ENCODE results near the gene NPTX1. TPM values are rescaled to one million over a fixed set of nuclear protein-coding genes. Genes with fewer than 3 reads are reported as not detected.

NPTX1 gene
- total RNA-seq, 1 donor from 2014 or later: not detected

DNA sequence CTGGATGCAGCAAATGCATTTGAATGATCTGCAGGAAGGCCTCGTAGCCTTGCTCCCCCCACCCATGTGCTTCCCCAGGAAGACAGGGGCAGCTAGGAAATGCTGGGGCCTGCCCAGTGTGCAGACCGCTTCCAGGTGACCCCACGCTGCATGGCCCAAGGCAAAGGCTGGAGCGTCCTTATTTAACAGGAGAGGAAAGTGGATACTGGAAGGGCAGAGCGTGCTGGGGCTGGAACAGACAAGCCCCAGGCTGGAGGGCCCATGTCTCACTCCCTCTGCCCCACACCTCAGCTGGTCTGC is 26.1 kb upstream of the NPTX1 start:
- H3K27me3 Mint-ChIP-seq: peaks cover 35% of the 10 kb centered on the region
- no peaks in the 10 kb centered on the region for H3K9me3 Mint-ChIP-seq (ENCODE audit: low read depth)
- TF ChIP-seq, protein P1, sequence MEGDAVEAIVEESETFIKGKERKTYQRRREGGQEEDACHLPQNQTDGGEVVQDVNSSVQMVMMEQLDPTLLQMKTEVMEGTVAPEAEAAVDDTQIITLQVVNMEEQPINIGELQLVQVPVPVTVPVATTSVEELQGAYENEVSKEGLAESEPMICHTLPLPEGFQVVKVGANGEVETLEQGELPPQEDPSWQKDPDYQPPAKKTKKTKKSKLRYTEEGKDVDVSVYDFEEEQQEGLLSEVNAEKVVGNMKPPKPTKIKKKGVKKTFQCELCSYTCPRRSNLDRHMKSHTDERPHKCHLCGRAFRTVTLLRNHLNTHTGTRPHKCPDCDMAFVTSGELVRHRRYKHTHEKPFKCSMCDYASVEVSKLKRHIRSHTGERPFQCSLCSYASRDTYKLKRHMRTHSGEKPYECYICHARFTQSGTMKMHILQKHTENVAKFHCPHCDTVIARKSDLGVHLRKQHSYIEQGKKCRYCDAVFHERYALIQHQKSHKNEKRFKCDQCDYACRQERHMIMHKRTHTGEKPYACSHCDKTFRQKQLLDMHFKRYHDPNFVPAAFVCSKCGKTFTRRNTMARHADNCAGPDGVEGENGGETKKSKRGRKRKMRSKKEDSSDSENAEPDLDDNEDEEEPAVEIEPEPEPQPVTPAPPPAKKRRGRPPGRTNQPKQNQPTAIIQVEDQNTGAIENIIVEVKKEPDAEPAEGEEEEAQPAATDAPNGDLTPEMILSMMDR (IDR thresholded peaks at IDR 0.05; ENCODE audit: unreplicated experiment): no peak
- no peaks in the 10 kb centered on the region for H3K36me3 Mint-ChIP-seq (ENCODE audit: insufficient read depth)
- DNase-seq (ENCODE audit: low spot score, unreplicated experiment): no peak
- H3K27ac Mint-ChIP-seq: no peak overlapping the region
- H3K4me1 Mint-ChIP-seq (ENCODE audit: low read depth): no peaks in the 10 kb centered on the region
- H3K4me3 Mint-ChIP-seq (ENCODE audit: low read depth): no peak overlapping the region

DNA sequence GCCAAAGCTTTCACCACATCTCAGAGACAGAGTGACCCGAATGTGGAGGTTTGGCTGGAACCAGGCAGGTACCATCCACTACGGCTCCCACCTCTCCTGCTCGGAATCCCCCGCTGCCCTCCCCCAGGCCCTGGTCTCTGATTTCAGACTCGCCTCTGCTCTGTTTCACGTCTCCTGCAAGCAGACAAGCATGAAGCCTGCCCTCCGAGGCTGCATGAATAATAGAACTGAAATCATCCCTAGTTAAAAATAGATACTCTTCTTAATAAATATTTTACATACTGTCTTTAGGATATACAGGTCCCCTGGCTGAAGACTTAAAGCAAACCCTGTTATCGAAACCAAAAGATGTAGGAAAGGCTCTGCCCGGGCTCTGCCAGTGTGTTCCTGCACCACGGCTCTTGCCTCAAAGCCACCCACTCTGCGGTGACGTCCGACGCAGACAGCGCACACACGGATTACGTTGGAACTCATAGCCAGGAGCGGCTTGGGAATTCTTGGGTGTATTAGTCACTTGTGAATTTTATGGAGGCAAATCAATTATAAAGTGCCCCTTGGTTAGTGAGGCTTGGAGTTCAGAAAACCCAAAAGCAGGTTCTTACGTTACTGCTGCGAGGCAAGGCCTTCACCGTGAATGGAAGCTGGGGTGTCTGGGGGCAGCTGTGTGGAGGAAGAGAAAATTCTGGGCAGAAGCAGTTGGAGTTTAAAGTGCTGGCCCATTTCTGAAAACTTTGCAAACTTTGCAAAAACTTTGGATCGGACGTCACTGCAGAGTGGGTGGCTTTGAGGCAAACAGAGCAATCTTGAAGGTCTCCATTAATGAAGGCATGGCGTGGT is 25.6 kb upstream of the NPTX1 start:
- no peak for DNase-seq (ENCODE audit: low spot score, unreplicated experiment)
- no peak overlapping the region for H3K27ac Mint-ChIP-seq
- no peaks in the 10 kb centered on the region for H3K36me3 Mint-ChIP-seq (ENCODE audit: insufficient read depth)
- TF ChIP-seq, protein P1 (IDR thresholded peaks at IDR 0.05; ENCODE audit: unreplicated experiment): no peak
- no peak overlapping the region for H3K4me3 Mint-ChIP-seq (ENCODE audit: low read depth)
- no peaks in the 10 kb centered on the region for H3K9me3 Mint-ChIP-seq (ENCODE audit: low read depth)
- no peaks in the 10 kb centered on the region for H3K4me1 Mint-ChIP-seq (ENCODE audit: low read depth)
- peaks cover 39% of the 10 kb centered on the region for H3K27me3 Mint-ChIP-seq

DNA sequence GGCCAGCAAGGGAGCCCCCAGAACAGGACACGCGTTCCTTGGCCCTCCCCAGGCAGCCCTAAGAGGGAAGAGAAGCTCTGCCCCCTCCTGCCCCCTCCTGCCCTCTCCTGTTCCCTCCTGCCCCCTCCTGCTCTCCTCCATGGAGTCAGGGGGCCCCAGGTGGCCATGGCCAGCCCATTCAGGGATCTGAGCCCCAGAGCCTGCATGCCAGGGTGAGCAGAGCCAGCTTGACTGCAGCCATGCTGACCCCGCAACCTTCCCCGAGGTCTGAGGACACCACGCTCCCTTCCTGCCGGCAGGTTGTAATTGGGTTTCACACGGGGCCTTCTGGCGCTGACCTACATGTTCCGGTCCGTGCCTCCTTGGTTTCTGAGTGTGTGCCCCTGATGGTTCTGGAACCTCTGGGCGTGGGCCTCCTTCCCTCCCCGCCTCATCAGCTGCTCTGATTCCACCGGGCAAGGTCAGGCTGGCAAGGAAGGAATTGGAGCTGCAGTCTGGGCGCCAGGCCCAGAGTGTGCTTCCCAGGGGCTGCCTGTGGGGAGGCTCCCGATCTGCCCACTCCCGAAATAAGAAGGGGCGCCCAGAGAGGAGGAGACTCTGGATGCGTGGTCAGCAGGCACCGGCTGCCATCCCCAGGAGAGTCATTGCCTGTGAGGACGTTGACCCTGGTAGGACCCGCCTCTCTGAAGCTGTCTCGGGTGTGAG is 23.7 kb upstream of the NPTX1 start:
- H3K36me3 Mint-ChIP-seq (ENCODE audit: insufficient read depth): no peaks in the 10 kb centered on the region
- peaks cover 41% of the 10 kb centered on the region for H3K27me3 Mint-ChIP-seq
- no peaks in the 10 kb centered on the region for H3K4me1 Mint-ChIP-seq (ENCODE audit: low read depth)
- H3K27ac Mint-ChIP-seq: no peak overlapping the region
- no peak for DNase-seq (ENCODE audit: low spot score, unreplicated experiment)
- TF ChIP-seq, protein P1 (IDR thresholded peaks at IDR 0.05; ENCODE audit: unreplicated experiment): no peak
- no peak overlapping the region for H3K4me3 Mint-ChIP-seq (ENCODE audit: low read depth)
- no peaks in the 10 kb centered on the region for H3K9me3 Mint-ChIP-seq (ENCODE audit: low read depth)

DNA sequence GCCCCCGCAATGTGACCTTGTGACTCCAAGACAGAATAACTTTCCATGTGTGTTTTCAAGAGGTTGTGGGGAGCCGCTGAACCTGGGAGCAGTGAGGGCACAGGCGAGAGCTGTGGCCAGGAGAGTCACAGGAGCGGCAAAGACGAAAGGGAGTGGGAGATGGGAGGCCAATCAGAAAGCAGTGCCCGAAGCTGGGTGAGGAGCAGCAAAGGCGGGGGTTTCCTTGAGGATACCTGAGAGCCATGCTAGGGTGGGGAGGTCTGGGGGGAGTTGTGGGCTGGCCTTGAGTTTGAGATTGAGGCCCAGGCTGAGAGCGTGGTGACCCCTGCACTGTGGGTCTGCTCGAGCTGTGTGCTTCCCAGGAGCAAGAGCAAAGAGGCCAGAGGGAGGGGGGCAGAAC is 23.2 kb upstream of the NPTX1 start:
- Mint-ChIP-seq H3K4me3 (ENCODE audit: low read depth) (no peak overlapping the region), H3K9me3 (ENCODE audit: low read depth) (no peaks in the 10 kb centered on the region), H3K36me3 (ENCODE audit: insufficient read depth) (no peaks in the 10 kb centered on the region), H3K27ac (no peak overlapping the region), H3K27me3 (peaks cover 38% of the 10 kb centered on the region), H3K4me1 (ENCODE audit: low read depth) (no peaks in the 10 kb centered on the region)
- TF ChIP-seq, protein P1 (IDR thresholded peaks at IDR 0.05; ENCODE audit: unreplicated experiment): no peak
- no peak for DNase-seq (ENCODE audit: low spot score, unreplicated experiment)

DNA sequence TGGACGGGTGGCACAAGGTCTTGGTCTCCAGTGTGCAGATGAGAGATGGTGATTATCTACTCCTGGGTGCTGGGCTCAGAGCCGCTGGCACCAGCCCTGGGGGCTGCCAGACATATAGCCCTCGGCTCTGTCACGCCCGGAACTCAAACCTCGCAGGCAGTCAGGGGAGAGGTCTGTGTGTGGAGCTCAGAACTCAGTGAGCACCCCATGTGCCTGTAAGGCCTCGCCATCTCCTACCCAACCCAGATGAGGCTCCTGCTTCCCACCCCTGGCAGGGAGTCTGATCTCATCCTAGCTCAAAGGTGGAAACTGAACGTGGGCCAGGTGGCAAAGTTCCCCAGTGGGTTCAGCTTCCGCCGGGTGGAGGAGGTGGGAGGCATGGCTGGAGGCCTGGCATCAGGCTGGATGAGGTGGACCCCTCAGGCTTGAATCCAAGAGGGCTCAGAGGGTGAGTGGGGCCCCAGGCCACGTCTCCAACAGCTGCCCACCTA is 22.6 kb upstream of the NPTX1 start:
- Mint-ChIP-seq H3K4me1 (ENCODE audit: low read depth) (no peaks in the 10 kb centered on the region), H3K9me3 (ENCODE audit: low read depth) (no peaks in the 10 kb centered on the region), H3K4me3 (ENCODE audit: low read depth) (no peak overlapping the region), H3K36me3 (ENCODE audit: insufficient read depth) (no peaks in the 10 kb centered on the region), H3K27ac (no peak overlapping the region), H3K27me3 (peaks cover 33% of the 10 kb centered on the region)
- TF ChIP-seq, protein P1 (IDR thresholded peaks at IDR 0.05; ENCODE audit: unreplicated experiment): no peak
- no peak for DNase-seq (ENCODE audit: low spot score, unreplicated experiment)

All from progenitor cell of endocrine pancreas (in vitro differentiated cells).